HG03575 (cell line): Measurements from ENCODE around the gene CFHR2.
"Not testable (repeated sequence)": the region's sequence is repeated elsewhere in the genome, so short reads cannot be mapped to it uniquely, and the experiment has no call there.

ENCODE experiments used
- ATAC-seq: cut with Tn5 transposase; IDR thresholded peaks from one replicate; pipeline ENCODE4 v1.9.1; 2021; ENCODE audit not compliant: unreplicated experiment, insufficient number of reproducible peaks, low FRiP score; ENCODE audit errors: extremely low read depth

CFHR2 gene

DNA sequence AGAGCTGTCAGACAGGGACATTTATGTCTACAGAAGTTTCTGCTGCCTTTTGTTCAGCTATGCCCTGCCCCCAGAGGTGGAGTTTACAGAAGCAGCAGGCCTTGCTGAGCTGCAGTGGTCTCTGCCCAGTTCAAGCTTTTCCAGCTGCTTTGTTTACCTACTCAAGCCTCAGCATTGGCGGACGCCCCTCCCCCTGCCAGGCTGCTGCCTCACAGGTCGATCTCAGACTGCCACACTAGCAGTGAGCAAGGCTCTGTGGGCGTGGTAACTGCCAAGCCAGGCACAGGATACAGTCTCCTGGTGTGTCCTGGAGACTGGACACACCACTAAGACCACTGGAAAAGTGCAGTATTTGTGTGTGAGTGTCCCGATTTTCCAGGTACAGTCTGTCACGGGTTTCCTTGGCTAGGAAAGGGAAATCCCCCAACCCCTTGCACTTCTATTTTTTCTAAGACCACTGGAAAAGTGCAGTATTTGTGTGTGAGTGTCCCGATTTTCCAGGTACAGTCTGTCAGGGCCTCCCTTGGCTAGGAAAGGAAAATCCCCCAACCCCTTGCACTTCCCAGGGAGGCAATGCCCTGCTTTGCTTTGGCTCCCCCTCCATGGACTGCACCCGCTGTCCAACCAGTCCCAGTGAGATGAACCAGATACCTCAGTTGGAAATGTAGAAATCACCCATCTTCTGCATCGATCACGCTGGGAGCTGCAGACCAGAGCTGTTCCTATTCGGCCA lies 48.5 kb downstream of the CFHR2 start:
- not testable (repeated sequence) for ATAC-seq

DNA sequence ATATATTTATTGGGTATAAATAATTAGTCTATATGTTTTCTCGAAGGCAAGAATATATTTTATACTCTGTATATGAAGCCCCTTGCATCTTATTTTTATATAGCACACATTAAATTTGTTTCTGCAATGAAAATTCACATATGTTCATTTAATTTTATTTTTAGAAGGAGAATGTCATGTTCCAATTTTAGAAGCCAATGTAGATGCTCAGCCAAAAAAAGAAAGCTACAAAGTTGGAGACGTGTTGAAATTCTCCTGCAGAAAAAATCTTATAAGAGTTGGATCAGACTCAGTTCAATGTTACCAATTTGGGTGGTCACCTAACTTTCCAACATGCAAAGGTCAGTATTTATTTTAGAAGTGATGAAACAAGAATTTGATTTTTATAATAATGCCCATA lies 50.4 kb downstream of the CFHR2 start:
- no peak for ATAC-seq

DNA sequence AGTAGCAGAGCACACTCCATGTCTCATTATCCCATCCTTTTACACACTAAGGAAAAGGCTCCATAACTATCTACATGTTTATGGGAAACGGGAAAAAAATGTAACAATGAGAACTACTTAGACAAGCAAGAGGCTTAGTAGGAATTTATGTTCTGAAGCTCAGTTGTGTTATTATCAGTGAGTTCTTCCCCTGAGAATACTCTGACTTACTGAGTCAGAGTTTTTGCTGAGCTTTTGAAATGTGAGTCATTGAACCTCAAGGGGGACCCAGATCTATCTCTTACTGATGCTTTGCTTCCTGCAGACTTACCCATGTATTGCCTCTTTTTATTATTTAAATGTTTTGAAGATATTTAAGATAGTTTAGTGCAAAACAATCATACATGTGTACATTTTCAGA lies 53.9 kb downstream of the CFHR2 start:
- ATAC-seq = no peak

DNA sequence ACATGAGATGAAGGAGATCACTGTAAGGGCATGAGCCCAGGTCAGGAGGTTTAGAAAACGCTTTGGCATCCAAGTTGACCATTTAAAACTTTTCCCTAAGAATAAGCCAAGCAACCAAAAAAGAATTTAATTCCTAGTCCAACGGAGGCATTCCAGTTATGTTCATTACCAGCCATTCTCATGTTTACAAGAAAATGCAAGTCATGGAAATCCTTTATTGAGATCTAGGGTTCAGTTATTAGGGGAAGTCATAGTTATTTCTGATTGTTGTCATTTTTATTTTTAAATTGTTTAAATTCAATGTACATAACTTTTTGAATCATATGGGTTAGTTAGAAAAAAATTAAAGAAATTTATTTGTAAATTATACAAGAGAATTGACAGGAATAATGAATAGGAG lies 58.3 kb downstream of the CFHR2 start:
- no peak for ATAC-seq

DNA sequence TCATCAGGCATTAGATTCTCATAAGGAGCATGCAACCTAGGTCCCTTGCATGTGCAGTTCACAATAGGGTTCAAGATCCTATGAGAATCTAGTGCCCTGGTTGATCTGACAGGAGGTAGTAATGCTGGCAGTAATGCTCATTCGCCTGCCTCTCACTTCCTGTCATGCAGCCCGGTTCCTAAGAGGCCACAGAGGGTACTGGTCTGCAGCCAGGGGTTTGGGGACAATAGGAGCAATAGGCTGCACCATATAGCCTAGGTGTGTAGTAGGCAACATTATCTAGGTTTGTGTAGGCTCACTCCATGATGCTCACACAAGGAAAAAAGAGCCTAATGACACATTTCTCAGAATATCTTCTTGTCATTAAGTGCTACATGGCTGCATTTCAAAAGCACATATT lies 59.6 kb downstream of the CFHR2 start:
- ATAC-seq = no peak

DNA sequence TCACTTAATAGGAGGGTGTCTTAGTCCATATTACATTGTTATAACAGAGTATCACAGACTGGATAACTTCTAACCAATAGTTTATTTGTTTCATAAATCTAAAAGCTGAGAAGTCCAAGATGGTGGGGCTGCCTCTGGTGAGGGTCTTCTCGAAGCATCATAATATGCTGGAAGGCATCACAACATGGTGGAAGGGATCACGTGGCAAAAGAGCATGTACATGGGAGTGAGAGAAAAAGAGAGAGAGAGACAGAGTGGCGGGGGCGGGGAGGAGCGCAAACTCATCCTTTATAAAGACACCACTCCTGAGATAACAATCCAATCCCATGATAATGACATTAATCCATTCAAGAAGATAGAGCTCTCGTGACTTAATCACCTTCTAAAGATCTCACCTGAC lies 65.3 kb downstream of the CFHR2 start:
- no peak for ATAC-seq
